Adrenal gland (tissue), 5 donors: Measurements from ENCODE around the gene MED12L.

Source experiments
- CTCF ChIP-seq, 6 experiments: fragments of 450-650 bp in 4 of 6; fragments of 200-600 bp in 2 of 6; sonication (generic) in 1 of 6; IDR thresholded peaks; 1 replicate in 5 of 6; 2 replicates in 1 of 6; pipeline versions ENCODE4 v1.5.1 to v1.8.0; 2016 to 2021; ENCODE audit warnings: antibody characterized with exemption in 6 of 6, mild to moderate bottlenecking in 2 of 6, moderate library complexity in 1 of 6
- POLR2A ChIP-seq, 2 donors: fragments of 450-650 bp; IDR thresholded peaks; one replicate each; pipeline ENCODE4 v1.6.1; 2017; ENCODE audit warnings: antibody characterized with exemption in 2 of 2, mild to moderate bottlenecking in 2 of 2, moderate library complexity in 1 of 2
- donor health status: DM: no; HTN: no; CAD: no.

GRCh38 chr3:151051533-151051932 lies 33.9 kb upstream of the MED12L start:
- TF ChIP-seq CTCF (IDR thresholded peaks at IDR 0.05), result no peak
- no peak for TF ChIP-seq POLR2A (IDR thresholded peaks at IDR 0.05)
